BLaER1 treated with 17β-estradiol and CSF1 and Interleukin-3, amounts not matched to agents 10 nM and 100 nM (cell line): ENCODE measurements around the gene CACHD1.
A peak's percentile ranks its signal among the peaks of the same experiment; 100 is the strongest.

Experiments
- H3K27ac ChIP-seq, 11 experiments: shearing (Covaris generic); formaldehyde crosslinking; 2 replicates each; pipeline ENCODE4 v1.8.1; 2022
- H3K27me3 ChIP-seq, 11 experiments: shearing (Covaris generic); formaldehyde crosslinking; 2 replicates each; pipeline ENCODE4 v1.8.1; 2022
- H3K36me3 ChIP-seq, 11 experiments: shearing (Covaris generic); formaldehyde crosslinking; 2 replicates each; pipeline ENCODE4 v1.8.1; 2022
- H3K4me1 ChIP-seq, 10 experiments: shearing (Covaris generic); formaldehyde crosslinking; 2 replicates each; pipeline ENCODE4 v1.8.1; 2022
- H3K4me2 ChIP-seq, 11 experiments: shearing (Covaris generic); formaldehyde crosslinking; 2 replicates each; pipeline ENCODE4 v1.8.1; 2022
- H3K4me3 ChIP-seq, 10 experiments: shearing (Covaris generic); formaldehyde crosslinking; 2 replicates each; pipeline ENCODE4 v1.8.1; 2022
- H3K9ac ChIP-seq, 11 experiments: shearing (Covaris generic); formaldehyde crosslinking; 2 replicates each; pipeline ENCODE4 v1.8.1; 2022
- H3K9me3 ChIP-seq, 11 experiments: shearing (Covaris generic); formaldehyde crosslinking; replicated peaks in 1 of 11; 2 replicates each; pipeline ENCODE4 v1.8.1; 2022
- H4K20me1 ChIP-seq, 11 experiments: shearing (Covaris generic); formaldehyde crosslinking; 2 replicates each; pipeline ENCODE4 v1.8.1; 2022
- Cebpa-rat ChIP-seq, 11 experiments: shearing (Covaris generic); IDR thresholded peaks; 2 replicates each; pipeline ENCODE4 v1.8.1; 2022

Gene CACHD1

GRCh38 chr1:64681043-64681442 lies 211.1 kb downstream of the CACHD1 start:
- Histone ChIP-seq H4K20me1 (no peaks in the 10 kb centered on the region), H3K27me3 (no peaks in the 10 kb centered on the region), H3K9me3 (no peaks in the 10 kb centered on the region), H3K27ac (no peak overlapping the region), H3K4me1 (no peaks in the 10 kb centered on the region), H3K36me3 (peaks cover 7 to 96% (median 89%) of the 10 kb centered on the region in 11 experiments; a peak in 20 of 22 replicates), H3K4me2 (no peak overlapping the region), H3K4me3 (no peak overlapping the region), H3K9ac (no peak overlapping the region)
- no peak for TF ChIP-seq Cebpa-rat (IDR thresholded peaks at IDR 0.05)

GRCh38 chr1:64683419-64683818 lies 213.5 kb downstream of the CACHD1 start:
- no peaks in the 10 kb centered on the region for H3K9me3 ChIP-seq
- no peak for TF ChIP-seq Cebpa-rat (IDR thresholded peaks at IDR 0.05)
- no peak overlapping the region for H3K4me3 ChIP-seq
- no peak overlapping the region for H3K4me2 ChIP-seq
- no peak overlapping the region for H3K9ac ChIP-seq
- peaks cover 0 to 20% (median 12%) of the 10 kb centered on the region in 10 experiments; a peak in 12 of 20 replicates for H3K4me1 ChIP-seq
- no peaks in the 10 kb centered on the region for H4K20me1 ChIP-seq
- H3K36me3 ChIP-seq, result peaks cover 7 to 74% (median 66%) of the 10 kb centered on the region in 11 experiments; a peak in 20 of 22 replicates
- H3K27ac ChIP-seq, result no peak overlapping the region
- H3K27me3 ChIP-seq, result no peaks in the 10 kb centered on the region

GRCh38 chr1:64685217-64685616 lies 215.3 kb downstream of the CACHD1 start:
- Histone ChIP-seq H3K27ac (no peak overlapping the region), H3K4me2 (no peak overlapping the region), H3K9me3 (no peaks in the 10 kb centered on the region), H3K4me1 (peaks cover 0 to 25% (median 12%) of the 10 kb centered on the region in 10 experiments; a peak in 12 of 20 replicates), H3K9ac (no peak overlapping the region), H3K27me3 (no peaks in the 10 kb centered on the region), H3K4me3 (no peak overlapping the region), H3K36me3 (peaks cover 7 to 74% (median 58%) of the 10 kb centered on the region in 11 experiments; a peak in 19 of 22 replicates), H4K20me1 (no peaks in the 10 kb centered on the region)
- TF ChIP-seq Cebpa-rat (IDR thresholded peaks at IDR 0.05), result no peak

GRCh38 chr1:64685765-64686341 lies 215.9 kb downstream of the CACHD1 start:
- Histone ChIP-seq H3K36me3 (peaks cover 7 to 74% (median 56%) of the 10 kb centered on the region in 11 experiments; a peak in 19 of 22 replicates), H3K4me2 (no peak overlapping the region), H3K27ac (no peak overlapping the region), H4K20me1 (no peaks in the 10 kb centered on the region), H3K9me3 (no peaks in the 10 kb centered on the region), H3K4me3 (no peak overlapping the region), H3K4me1 (peaks cover 0 to 25% (median 12%) of the 10 kb centered on the region in 10 experiments; a peak in 12 of 20 replicates), H3K27me3 (no peaks in the 10 kb centered on the region), H3K9ac (no peak overlapping the region)
- TF ChIP-seq Cebpa-rat (IDR thresholded peaks at IDR 0.05), result no peak

- Histone ChIP-seq H3K4me3 (no peak overlapping the region), H3K27me3 (no peaks in the 10 kb centered on the region), H3K4me2 (peak overlapping the region in 5 of 11 experiments; percentile 37 to 72 (median 63); a peak in 10 of 22 replicates), H3K9me3 (no peaks in the 10 kb centered on the region), H4K20me1 (no peaks in the 10 kb centered on the region), H3K9ac (peak overlapping the region in 2 of 11 experiments; percentile 9 to 46; a peak in 3 of 22 replicates), H3K4me1 (peaks cover 0 to 36% (median 16%) of the 10 kb centered on the region in 10 experiments; a peak in 12 of 20 replicates), H3K27ac (peak overlapping the region in 4 of 11 experiments; percentile 61 to 85 (median 65); a peak in 7 of 22 replicates), H3K36me3 (peaks cover 3 to 74% (median 57%) of the 10 kb centered on the region in 11 experiments; a peak in 19 of 22 replicates)
- no peak for TF ChIP-seq Cebpa-rat (IDR thresholded peaks at IDR 0.05)
Observed at GRCh38 chr1:64686828-64687724, 217.1 kb downstream of the CACHD1 start.

GRCh38 chr1:64687725-64688327 lies 217.9 kb downstream of the CACHD1 start:
- Histone ChIP-seq H3K27ac (peak overlapping the region in 5 of 11 experiments; percentile 20 to 85 (median 63); a peak in 7 of 22 replicates), H3K9me3 (no peaks in the 10 kb centered on the region), H3K27me3 (no peaks in the 10 kb centered on the region), H3K9ac (peak overlapping the region in 2 of 11 experiments; percentile 46 to 55; a peak in 2 of 22 replicates), H3K4me3 (no peak overlapping the region), H3K36me3 (peaks cover 0 to 70% (median 54%) of the 10 kb centered on the region in 11 experiments; a peak in 15 of 22 replicates), H4K20me1 (no peaks in the 10 kb centered on the region), H3K4me1 (peaks cover 0 to 39% (median 16%) of the 10 kb centered on the region in 10 experiments; a peak in 12 of 20 replicates), H3K4me2 (peak overlapping the region in 5 of 11 experiments; percentile 37 to 72 (median 63); a peak in 10 of 22 replicates)
- no peak for TF ChIP-seq Cebpa-rat (IDR thresholded peaks at IDR 0.05)

- Histone ChIP-seq H3K9ac (no peak overlapping the region), H3K4me1 (peaks cover 5 to 37% (median 21%) of the 10 kb centered on the region in 10 experiments; a peak in 19 of 20 replicates), H3K4me2 (peak overlapping the region in 5 of 11 experiments; percentile 12 to 49 (median 31); a peak in 7 of 22 replicates), H3K4me3 (no peak overlapping the region), H4K20me1 (no peaks in the 10 kb centered on the region), H3K9me3 (no peaks in the 10 kb centered on the region), H3K36me3 (peaks cover 0 to 51% (median 28%) of the 10 kb centered on the region in 11 experiments; a peak in 13 of 22 replicates), H3K27ac (peak overlapping the region in 4 of 11 experiments; percentile 2 to 58 (median 39); a peak in 5 of 22 replicates), H3K27me3 (no peaks in the 10 kb centered on the region)
- no peak for TF ChIP-seq Cebpa-rat (IDR thresholded peaks at IDR 0.05)
Observed at GRCh38 chr1:64691626-64692025, 221.7 kb downstream of the CACHD1 start.

- no peak for TF ChIP-seq Cebpa-rat (IDR thresholded peaks at IDR 0.05)
- Histone ChIP-seq H3K36me3 (peaks cover 0 to 51% (median 28%) of the 10 kb centered on the region in 11 experiments; a peak in 13 of 22 replicates), H3K4me2 (no peak overlapping the region), H3K4me1 (peaks cover 5 to 24% (median 12%) of the 10 kb centered on the region in 10 experiments; a peak in 19 of 20 replicates), H3K4me3 (no peak overlapping the region), H3K9me3 (no peaks in the 10 kb centered on the region), H3K27me3 (no peaks in the 10 kb centered on the region), H3K9ac (no peak overlapping the region), H3K27ac (no peak overlapping the region), H4K20me1 (no peaks in the 10 kb centered on the region)
Observed at GRCh38 chr1:64692911-64693310, 223.0 kb downstream of the CACHD1 start.
